NCI-H1436 (cell line): ENCODE results near the gene SCO2.
A peak's percentile ranks its signal among the peaks of the same experiment; 100 is the strongest.
"Not testable (repeated sequence)": the region's sequence is repeated elsewhere in the genome, so short reads cannot be mapped to it uniquely, and the experiment has no call there.

Experiments
- DNase-seq: peaks from one replicate; lab custom pipeline; 2025; lab: John Stamatoyannopoulos, UW

SCO2 gene

GRCh38 chr22:50550395-50550794 lies 25.0 kb upstream of the SCO2 start:
- no peak for DNase-seq

GRCh38 chr22:50548921-50549790 lies 23.8 kb upstream of the SCO2 start:
- no peak for DNase-seq

GRCh38 chr22:50548040-50548920 lies 22.9 kb upstream of the SCO2 start:
- DNase-seq, result no peak

- DNase-seq, result no peak
Measured at GRCh38 chr22:50547263-50547985, 22.0 kb upstream of the SCO2 start.

GRCh38 chr22:50546326-50547262 lies 21.2 kb upstream of the SCO2 start:
- no peak for DNase-seq

GRCh38 chr22:50545522-50546325 lies 20.3 kb upstream of the SCO2 start, which contains the start of gene KLHDC7B:
Gene KLHDC7B (plus strand): TSS chr22:50545899. CDS start chr22:50546244, 345 bp downstream.
- no peak for DNase-seq

GRCh38 chr22:50544746-50545253 lies 19.4 kb upstream of the SCO2 start:
- no peak for DNase-seq

GRCh38 chr22:50544078-50544745 lies 18.8 kb upstream of the SCO2 start:
- DNase-seq, result peak; percentile 59

- no peak for DNase-seq
Measured at GRCh38 chr22:50542416-50542927, 17.1 kb upstream of the SCO2 start.

- not testable (repeated sequence) for DNase-seq
Measured at GRCh38 chr22:50541667-50542026, 16.2 kb upstream of the SCO2 start.

GRCh38 chr22:50540381-50540780 lies 15.0 kb upstream of the SCO2 start:
- DNase-seq, result no peak

- DNase-seq, result no peak
Measured at GRCh38 chr22:50537765-50538164, 12.4 kb upstream of the SCO2 start.

GRCh38 chr22:50536226-50536625 lies 10.8 kb upstream of the SCO2 start:
- DNase-seq, result no peak

- no peak for DNase-seq
Measured at GRCh38 chr22:50535113-50535512, 9.7 kb upstream of the SCO2 start.

- DNase-seq, result not testable (repeated sequence)
Measured at GRCh38 chr22:50533856-50534711, 8.7 kb upstream of the SCO2 start.

GRCh38 chr22:50532824-50533796 lies 7.7 kb upstream of the SCO2 start:
- DNase-seq, result no peak
